Thyroid gland (tissue), 4 donors: ENCODE data around the gene RPUSD4.

Source experiments
- CTCF ChIP-seq, 6 experiments: fragments of 200-600 bp in 3 of 6; fragments of 450-650 bp in 3 of 6; sonication (generic) in 3 of 6; IDR thresholded peaks; one replicate each; pipeline ENCODE4 v1.5.1; 2016 to 2019; ENCODE audit warnings: antibody characterized with exemption in 6 of 6, mild to moderate bottlenecking in 2 of 6, inconsistent platforms in 1 of 6, moderate library complexity in 1 of 6
- POLR2A ChIP-seq, 2 donors: fragments of 450-650 bp; IDR thresholded peaks; one replicate each; pipeline ENCODE4 v1.6.1; 2017; ENCODE audit warnings: antibody characterized with exemption in 2 of 2, mild to moderate bottlenecking in 2 of 2, moderate library complexity in 1 of 2

GRCh38 chr11:126216526-126217305, 5.3 kb upstream of the RPUSD4 start:
- TF ChIP-seq CTCF (IDR thresholded peaks at IDR 0.05) (no peak), POLR2A (IDR thresholded peaks at IDR 0.05) (no peak)
